Activated CD8-positive, alpha-beta T cell treated with anti-CD3 and anti-CD28 coated beads, Interleukin-2, amount 10 ng/mL, durations not matched to agents 7 days and 5 days (primary cell): ENCODE measurements around the gene AHNAK. TPM values are rescaled to one million over a fixed set of nuclear protein-coding genes. Genes with fewer than 3 reads are reported as not detected.

Experiments
- ATAC-seq: fragments of 150-1000 bp; cut with Tn5 transposase; one replicate; pipeline ENCODE4 v1.10.0; 2021; ENCODE audit warnings: moderate library complexity
- CTCF ChIA-PET: fragments of 350-600 bp; sonication (Branson Sonifier 250); formaldehyde crosslinking; loops from one replicate; lab custom pipeline; 2021; ENCODE audit warnings: antibody characterized with exemption; lab: Charles Lee
- POLR2A ChIA-PET: fragments of 350-600 bp; sonication (Branson Sonifier 250); formaldehyde crosslinking; loops from one replicate; lab custom pipeline; 2021; ENCODE audit warnings: antibody characterized with exemption; lab: Charles Lee
- DNase-seq: peaks from one replicate; pipeline ENCODE4 v3.0.0-alpha.2; 2020
- H3K27ac Mint-ChIP-seq: one replicate; pipeline ENCODE4 v1.8.0; 2021; ENCODE audit warnings: mild to moderate bottlenecking, mixed read lengths
- H3K27me3 Mint-ChIP-seq: one replicate; pipeline ENCODE4 v1.8.0; 2021; ENCODE audit warnings: low read depth, mixed read lengths
- H3K36me3 Mint-ChIP-seq: one replicate; pipeline ENCODE4 v1.8.0; 2021; ENCODE audit warnings: low read depth, mixed read lengths
- H3K4me1 Mint-ChIP-seq: one replicate; pipeline ENCODE4 v1.8.0; 2021; ENCODE audit warnings: low read depth, mixed read lengths
- H3K4me3 Mint-ChIP-seq: one replicate; pipeline ENCODE4 v1.8.0; 2021; ENCODE audit warnings: mild to moderate bottlenecking, mixed read lengths
- H3K9me3 Mint-ChIP-seq: one replicate; pipeline ENCODE4 v1.8.0; 2022; ENCODE audit warnings: mixed read lengths; ENCODE audit not compliant: insufficient read depth
- total RNA-seq, 2 experiments: library from RNA; stranded (reverse); gene quantifications; one replicate each; pipeline ENCODE4 v1.2.3, GENCODE V29; 2021

Gene AHNAK
- total RNA-seq, 2 experiments from 2014 or later: 123 to 129 TPM

GRCh38 chr11:62409831-62410230 lies 136.8 kb downstream of the AHNAK start:
- no peaks in the 10 kb centered on the region for H3K4me1 Mint-ChIP-seq
- H3K27me3 Mint-ChIP-seq: no peaks in the 10 kb centered on the region
- H3K9me3 Mint-ChIP-seq: no peaks in the 10 kb centered on the region
- POLR2A ChIA-PET: no interaction called here
- no peak for DNase-seq
- no peaks in the 10 kb centered on the region for H3K36me3 Mint-ChIP-seq
- no peak for ATAC-seq
- no peak overlapping the region for H3K27ac Mint-ChIP-seq
- CTCF ChIA-PET: interaction anchor here (1.1 to 1.9 kb wide), 3 partner anchors 12 to 15 kb away, joined by 3 to 7 read pairs (median 4); no protein-coding TSS in a partner anchor
- no peak overlapping the region for H3K4me3 Mint-ChIP-seq

DNA sequence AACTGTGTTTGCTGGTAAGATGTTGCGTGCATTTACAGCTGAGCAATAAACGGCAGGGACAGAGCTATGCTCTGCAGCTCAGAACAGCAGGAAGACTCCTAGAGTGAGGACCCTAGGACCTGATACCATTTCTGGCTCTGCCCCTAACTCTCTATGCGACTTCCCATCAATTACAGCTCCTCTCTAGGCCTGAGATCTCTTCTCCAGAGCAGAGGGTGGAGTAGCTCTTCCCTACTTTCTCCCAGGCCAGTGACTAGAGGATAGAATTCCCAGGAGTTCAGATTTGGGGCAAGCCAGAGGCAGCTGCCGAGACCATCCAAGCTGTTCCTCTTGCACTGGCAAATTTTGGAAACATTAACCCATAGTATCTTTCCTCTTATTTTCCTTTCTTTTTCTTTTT lies 140.6 kb downstream of the AHNAK start:
- H3K27ac Mint-ChIP-seq: no peak overlapping the region
- H3K4me3 Mint-ChIP-seq: no peak overlapping the region
- H3K27me3 Mint-ChIP-seq: peaks cover 2% of the 10 kb centered on the region
- POLR2A ChIA-PET: no interaction called here
- H3K36me3 Mint-ChIP-seq: no peaks in the 10 kb centered on the region
- peaks cover 23% of the 10 kb centered on the region for H3K4me1 Mint-ChIP-seq
- DNase-seq (no peak), ATAC-seq (no peak)
- no peaks in the 10 kb centered on the region for H3K9me3 Mint-ChIP-seq
- CTCF ChIA-PET: interaction anchor here (0.8 to 1.8 kb wide), 4 partner anchors 10 to 168 kb away, joined by 3 to 8 read pairs (median 4); no protein-coding TSS in a partner anchor

DNA sequence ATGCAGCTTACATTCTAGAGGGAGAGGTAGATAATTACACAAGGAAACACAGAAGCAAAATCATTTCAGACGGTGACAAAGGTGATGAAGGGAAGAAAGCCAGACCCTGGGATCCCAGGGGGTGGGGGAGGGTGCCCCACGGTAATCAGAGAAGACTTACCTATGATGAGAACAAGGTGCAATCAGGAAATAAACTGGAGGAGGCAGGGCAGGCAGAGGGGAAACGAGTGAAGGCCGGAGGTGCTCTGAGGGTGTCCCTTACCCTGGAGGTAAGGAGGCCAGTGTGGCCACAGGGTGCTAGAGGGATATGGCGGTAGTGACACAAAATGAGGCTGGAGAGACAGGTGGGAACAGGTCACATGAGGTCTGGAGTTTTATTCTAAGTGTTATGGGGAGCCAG lies 141.7 kb downstream of the AHNAK start:
- Mint-ChIP-seq H3K27me3 (peaks cover 2% of the 10 kb centered on the region), H3K36me3 (no peaks in the 10 kb centered on the region), H3K4me3 (no peak overlapping the region), H3K27ac (no peak overlapping the region), H3K9me3 (no peaks in the 10 kb centered on the region), H3K4me1 (peaks cover 30% of the 10 kb centered on the region)
- ChIA-PET POLR2A (no interaction called here), CTCF (interaction anchor here (1.0 to 2.9 kb wide), 3 partner anchors 10 to 155 kb away, joined by 4 to 17 read pairs (median 8); no protein-coding TSS in a partner anchor)
- ATAC-seq (no peak), DNase-seq (no peak)

DNA sequence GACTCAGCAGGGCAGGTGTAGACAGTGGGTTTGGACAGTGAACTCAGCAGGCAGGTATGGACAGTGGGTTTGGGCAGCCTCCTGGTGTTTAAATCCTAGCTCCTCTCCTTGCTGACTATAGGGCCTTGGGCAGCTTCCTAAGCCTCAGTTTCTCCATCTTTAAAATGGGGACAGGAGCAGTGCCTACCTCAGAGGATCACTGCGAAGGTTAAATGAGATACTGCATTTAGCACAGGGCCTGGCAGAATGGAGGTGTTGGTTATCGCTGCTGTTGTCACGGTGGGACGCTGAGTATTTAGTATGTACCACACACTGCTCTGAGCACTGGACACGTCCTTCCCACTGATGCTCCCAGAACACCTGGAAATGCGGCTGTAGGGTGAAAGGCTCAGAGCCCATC lies 142.2 kb downstream of the AHNAK start:
- ChIA-PET POLR2A (no interaction called here), CTCF (interaction anchor here (1.0 to 3.3 kb wide), 5 partner anchors 10 to 156 kb away, joined by 4 to 26 read pairs (median 8); no protein-coding TSS in a partner anchor)
- Mint-ChIP-seq H3K9me3 (no peaks in the 10 kb centered on the region), H3K36me3 (no peaks in the 10 kb centered on the region), H3K27ac (no peak overlapping the region), H3K27me3 (peaks cover 2% of the 10 kb centered on the region), H3K4me3 (no peak overlapping the region), H3K4me1 (peaks cover 35% of the 10 kb centered on the region)
- ATAC-seq (no peak), DNase-seq (no peak)

DNA sequence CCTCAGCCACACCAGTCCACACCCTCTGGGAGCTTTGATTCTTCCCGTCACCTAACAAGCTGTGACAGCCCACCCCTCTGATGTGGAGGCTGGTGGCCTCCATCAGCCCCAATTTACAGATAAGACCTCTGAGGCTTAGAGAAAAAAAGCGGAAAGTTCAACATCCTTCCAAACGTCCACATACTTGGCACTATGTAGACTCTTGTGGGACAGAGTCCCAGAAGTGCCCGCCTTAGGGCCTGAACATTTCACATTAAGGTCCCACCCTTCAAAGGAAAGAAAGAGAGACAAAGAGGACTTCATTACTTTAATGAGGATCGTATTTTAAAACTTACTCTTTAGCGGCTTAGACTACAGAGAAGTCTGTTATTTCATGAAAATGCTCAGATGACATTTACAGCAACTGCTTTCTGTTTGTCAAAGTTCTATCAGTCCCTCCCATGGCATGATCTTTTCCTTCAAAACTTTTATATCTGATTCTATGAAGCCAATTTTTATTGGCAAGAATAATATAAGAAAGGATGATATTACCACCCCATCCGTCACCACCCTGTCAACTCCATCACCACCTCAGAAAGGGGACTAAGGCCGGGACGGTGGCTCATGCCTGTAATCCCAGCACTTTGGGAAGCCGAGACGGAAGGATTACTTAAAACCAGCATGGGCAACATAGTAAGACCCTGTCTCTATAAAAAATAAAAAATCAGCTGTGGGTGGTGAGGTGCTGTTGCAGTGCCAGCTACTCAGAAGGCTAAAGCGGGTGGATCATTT lies 143.5 kb downstream of the AHNAK start:
- H3K4me3 Mint-ChIP-seq: peak overlapping the region; percentile 70
- H3K27ac Mint-ChIP-seq: peak overlapping the region; percentile 91
- H3K36me3 Mint-ChIP-seq: no peaks in the 10 kb centered on the region
- ChIA-PET POLR2A (interaction anchor here (0.8 to 0.9 kb wide), 2 partner anchors 154 to 188 kb away, joined by 3 read pairs; partner anchors contain the start of gene TUT1), CTCF (interaction anchor here (1.2 to 4.1 kb wide), 4 partner anchors 8 to 140 kb away, joined by 7 to 29 read pairs (median 22); no protein-coding TSS in a partner anchor)
- H3K4me1 Mint-ChIP-seq: peaks cover 47% of the 10 kb centered on the region
- ATAC-seq: no peak
- no peaks in the 10 kb centered on the region for H3K9me3 Mint-ChIP-seq
- no peak for DNase-seq
- peaks cover 2% of the 10 kb centered on the region for H3K27me3 Mint-ChIP-seq

- Mint-ChIP-seq H3K36me3 (no peaks in the 10 kb centered on the region), H3K9me3 (no peaks in the 10 kb centered on the region), H3K27ac (peak overlapping the region; percentile 91), H3K4me1 (peaks cover 51% of the 10 kb centered on the region), H3K4me3 (peak overlapping the region; percentile 70), H3K27me3 (peaks cover 2% of the 10 kb centered on the region)
- ATAC-seq (peak; percentile 93), DNase-seq (peak; percentile 71)
- CTCF ChIA-PET: interaction anchor here (0.8 to 4.1 kb wide), 7 partner anchors 8 to 141 kb away, joined by 3 to 29 read pairs (median 6); no protein-coding TSS in a partner anchor
- POLR2A ChIA-PET: interaction anchor here (0.7 to 1.1 kb wide), 6 partner anchors 9 to 189 kb away, joined by 3 to 4 read pairs (median 3); partner anchors contain the start of gene TUT1
Measured at GRCh38 chr11:62402226-62402959, 144.2 kb downstream of the AHNAK start.

- POLR2A ChIA-PET: interaction anchor here (0.6 to 1.7 kb wide), 6 partner anchors 9 to 440 kb away, joined by 3 to 4 read pairs (median 3); no protein-coding TSS in a partner anchor
- Mint-ChIP-seq H3K36me3 (no peaks in the 10 kb centered on the region), H3K4me3 (peak overlapping the region; percentile 70), H3K27ac (peak overlapping the region; percentile 91), H3K9me3 (no peaks in the 10 kb centered on the region), H3K4me1 (peaks cover 51% of the 10 kb centered on the region), H3K27me3 (peaks cover 2% of the 10 kb centered on the region)
- DNase-seq: no peak
- no peak for ATAC-seq
- CTCF ChIA-PET: interaction anchor here (0.8 to 4.1 kb wide), 8 partner anchors 9 to 155 kb away, joined by 3 to 29 read pairs (median 4); no protein-coding TSS in a partner anchor
Measured at GRCh38 chr11:62401811-62402210, 144.8 kb downstream of the AHNAK start.

DNA sequence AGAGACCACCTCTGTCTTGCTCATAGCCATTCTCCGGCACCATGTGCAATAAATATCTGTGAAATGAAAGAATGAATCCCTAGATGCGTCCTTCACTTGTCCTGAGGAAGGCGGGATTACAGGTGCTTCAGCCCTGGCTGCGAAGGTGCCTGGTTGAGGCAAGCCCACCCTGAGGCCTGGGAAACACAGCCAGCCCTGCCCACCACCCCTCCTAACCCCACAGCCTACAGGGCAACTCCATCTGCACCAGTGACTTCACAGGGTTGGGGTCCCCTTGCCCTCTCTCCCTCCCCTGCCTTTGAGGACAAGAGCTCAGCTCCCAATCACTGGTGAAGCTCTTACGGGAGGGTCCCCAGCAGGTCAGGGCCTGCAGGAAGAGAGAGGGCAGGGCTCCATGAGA lies 145.2 kb downstream of the AHNAK start:
- ATAC-seq (no peak), DNase-seq (no peak)
- Mint-ChIP-seq H3K9me3 (no peaks in the 10 kb centered on the region), H3K4me3 (peak overlapping the region; percentile 70), H3K27me3 (peaks cover 2% of the 10 kb centered on the region), H3K27ac (peak overlapping the region; percentile 91), H3K36me3 (no peaks in the 10 kb centered on the region), H3K4me1 (peaks cover 51% of the 10 kb centered on the region)
- CTCF ChIA-PET: interaction anchor here (1.2 to 4.1 kb wide), 8 partner anchors 9 to 160 kb away, joined by 3 to 29 read pairs (median 6); no protein-coding TSS in a partner anchor
- POLR2A ChIA-PET: interaction anchor here (0.6 to 1.7 kb wide), 3 partner anchors 150 to 440 kb away, joined by 3 to 4 read pairs (median 3); no protein-coding TSS in a partner anchor

GRCh38 chr11:62400760-62401159 lies 145.8 kb downstream of the AHNAK start:
- no peak overlapping the region for H3K27ac Mint-ChIP-seq
- CTCF ChIA-PET: interaction anchor here (1.3 to 4.1 kb wide), 7 partner anchors 10 to 160 kb away, joined by 3 to 29 read pairs (median 9); no protein-coding TSS in a partner anchor
- no peaks in the 10 kb centered on the region for H3K9me3 Mint-ChIP-seq
- no peaks in the 10 kb centered on the region for H3K36me3 Mint-ChIP-seq
- H3K4me3 Mint-ChIP-seq: no peak overlapping the region
- DNase-seq (no peak), ATAC-seq (no peak)
- peaks cover 51% of the 10 kb centered on the region for H3K4me1 Mint-ChIP-seq
- H3K27me3 Mint-ChIP-seq: peaks cover 2% of the 10 kb centered on the region
- POLR2A ChIA-PET: interaction anchor here (1.7 kb wide), 1 partner anchor 441 kb away, joined by 3 read pairs; no protein-coding TSS in a partner anchor

DNA sequence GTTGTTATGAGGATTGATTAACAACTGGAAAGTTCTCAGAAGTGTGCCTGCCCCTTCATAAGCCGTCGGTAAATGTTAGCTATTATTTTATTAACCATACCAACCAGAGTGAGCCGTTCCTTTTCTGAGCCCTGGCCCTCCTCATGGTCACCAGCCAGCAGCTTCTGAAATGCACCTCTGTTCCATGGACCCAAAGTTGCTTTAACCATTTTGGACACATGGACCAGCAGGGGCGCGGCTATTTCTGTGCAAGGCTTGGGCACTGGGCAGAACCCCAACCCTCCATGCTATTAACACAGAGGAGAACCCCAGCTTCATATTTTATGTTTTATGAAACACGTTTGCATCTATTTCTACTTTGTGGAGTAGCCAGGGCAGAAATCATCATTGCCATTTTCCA lies 146.3 kb downstream of the AHNAK start:
- POLR2A ChIA-PET: interaction anchor here (1.7 kb wide), 1 partner anchor 441 kb away, joined by 3 read pairs; no protein-coding TSS in a partner anchor
- peaks cover 51% of the 10 kb centered on the region for H3K4me1 Mint-ChIP-seq
- CTCF ChIA-PET: interaction anchor here (1.3 to 4.1 kb wide), 4 partner anchors 9 to 161 kb away, joined by 5 to 29 read pairs (median 12); no protein-coding TSS in a partner anchor

GRCh38 chr11:62399878-62400266 lies 146.7 kb downstream of the AHNAK start:
- Mint-ChIP-seq H3K27ac (peak overlapping the region; percentile 40), H3K9me3 (no peaks in the 10 kb centered on the region), H3K4me1 (peaks cover 52% of the 10 kb centered on the region), H3K4me3 (no peak overlapping the region), H3K27me3 (peaks cover 2% of the 10 kb centered on the region), H3K36me3 (no peaks in the 10 kb centered on the region)
- ChIA-PET POLR2A (interaction anchor here (1.7 kb wide), 1 partner anchor 442 kb away, joined by 3 read pairs; no protein-coding TSS in a partner anchor), CTCF (interaction anchor here (2.7 to 4.1 kb wide), 3 partner anchors 25 to 161 kb away, joined by 9 to 29 read pairs (median 15); no protein-coding TSS in a partner anchor)
- no peak for DNase-seq
- ATAC-seq: no peak

More for the DNA sequence above, 146.3 kb downstream of the AHNAK start:
- no peak overlapping the region for H3K27ac Mint-ChIP-seq
- H3K36me3 Mint-ChIP-seq: no peaks in the 10 kb centered on the region
- DNase-seq (no peak), ATAC-seq (no peak)
- H3K4me3 Mint-ChIP-seq: no peak overlapping the region
- H3K27me3 Mint-ChIP-seq: peaks cover 2% of the 10 kb centered on the region
- no peaks in the 10 kb centered on the region for H3K9me3 Mint-ChIP-seq
